Gastrocnemius medialis (tissue), 4 donors: ENCODE data around the gene SPIB.

ENCODE experiments used
- POLR2A ChIP-seq, 2 donors: fragments of 450-650 bp; IDR thresholded peaks; one replicate each; pipeline ENCODE4 v1.6.1; 2017; ENCODE audit warnings: antibody characterized with exemption in 2 of 2, mild to moderate bottlenecking in 2 of 2, moderate library complexity in 2 of 2
- TF ChIP-seq, protein P1 (sequence below), 5 experiments: fragments of 450-650 bp in 3 of 5; fragments of 200-600 bp in 2 of 5; sonication (generic) in 2 of 5; IDR thresholded peaks in 4 of 5; conservative IDR thresholded peaks in 1 of 5; 1 replicate in 4 of 5; 2 replicates in 1 of 5; pipeline ENCODE4 v1.5.1; 2016 to 2019; ENCODE audit warnings: antibody characterized with exemption in 5 of 5, mild to moderate bottlenecking in 3 of 5, moderate library complexity in 3 of 5

DNA sequence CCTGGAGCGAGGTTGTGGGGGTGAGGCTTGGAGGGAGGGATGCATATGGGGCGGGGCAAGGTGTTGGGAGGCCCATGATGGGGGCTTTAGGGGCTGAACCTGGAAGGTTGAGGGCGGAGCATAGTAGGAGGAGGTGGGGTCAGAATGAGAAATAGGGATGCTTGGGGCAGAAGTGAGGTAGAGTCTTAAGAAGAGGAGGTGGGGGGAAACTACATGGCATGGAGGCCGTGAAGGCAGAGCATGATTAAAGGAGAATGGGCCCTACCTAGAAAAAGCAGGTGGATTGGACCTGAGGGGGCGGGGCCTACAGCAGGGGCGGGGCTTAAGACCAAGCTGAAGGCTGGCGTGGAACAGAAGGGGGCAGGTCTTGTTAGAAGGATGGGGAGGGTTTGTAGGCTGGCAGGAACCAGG is 41.7 kb upstream of the SPIB start:
- TF ChIP-seq, protein P1, sequence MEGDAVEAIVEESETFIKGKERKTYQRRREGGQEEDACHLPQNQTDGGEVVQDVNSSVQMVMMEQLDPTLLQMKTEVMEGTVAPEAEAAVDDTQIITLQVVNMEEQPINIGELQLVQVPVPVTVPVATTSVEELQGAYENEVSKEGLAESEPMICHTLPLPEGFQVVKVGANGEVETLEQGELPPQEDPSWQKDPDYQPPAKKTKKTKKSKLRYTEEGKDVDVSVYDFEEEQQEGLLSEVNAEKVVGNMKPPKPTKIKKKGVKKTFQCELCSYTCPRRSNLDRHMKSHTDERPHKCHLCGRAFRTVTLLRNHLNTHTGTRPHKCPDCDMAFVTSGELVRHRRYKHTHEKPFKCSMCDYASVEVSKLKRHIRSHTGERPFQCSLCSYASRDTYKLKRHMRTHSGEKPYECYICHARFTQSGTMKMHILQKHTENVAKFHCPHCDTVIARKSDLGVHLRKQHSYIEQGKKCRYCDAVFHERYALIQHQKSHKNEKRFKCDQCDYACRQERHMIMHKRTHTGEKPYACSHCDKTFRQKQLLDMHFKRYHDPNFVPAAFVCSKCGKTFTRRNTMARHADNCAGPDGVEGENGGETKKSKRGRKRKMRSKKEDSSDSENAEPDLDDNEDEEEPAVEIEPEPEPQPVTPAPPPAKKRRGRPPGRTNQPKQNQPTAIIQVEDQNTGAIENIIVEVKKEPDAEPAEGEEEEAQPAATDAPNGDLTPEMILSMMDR (IDR thresholded peaks at IDR 0.05 in 4 of 5, conservative IDR thresholded peaks at IDR 0.05 in 1 of 5) = no peak
- TF ChIP-seq POLR2A (IDR thresholded peaks at IDR 0.05) = no peak
